ENCODE data around the gene RUFY3.

DNA sequence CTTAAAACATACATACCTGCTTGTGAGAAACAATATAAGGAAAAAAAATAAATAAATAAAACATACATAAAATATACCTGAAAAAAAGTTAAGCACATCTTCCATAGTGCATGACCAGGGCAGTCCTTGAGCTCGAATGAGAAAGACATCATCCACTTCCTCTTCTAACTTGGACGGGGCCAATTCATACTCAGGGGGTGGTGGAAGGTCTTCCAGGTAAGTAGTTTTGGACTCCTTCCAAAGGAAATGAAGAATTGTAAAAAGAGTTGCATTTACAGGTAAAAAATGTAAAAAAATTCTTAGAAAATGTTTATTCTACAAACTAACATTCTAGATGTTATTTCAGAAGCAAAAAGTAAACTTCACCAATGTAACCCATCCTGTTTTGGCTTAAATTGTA is 114.3 kb downstream of the RUFY3 start:
- TF ChIP-seq, protein P1, sequence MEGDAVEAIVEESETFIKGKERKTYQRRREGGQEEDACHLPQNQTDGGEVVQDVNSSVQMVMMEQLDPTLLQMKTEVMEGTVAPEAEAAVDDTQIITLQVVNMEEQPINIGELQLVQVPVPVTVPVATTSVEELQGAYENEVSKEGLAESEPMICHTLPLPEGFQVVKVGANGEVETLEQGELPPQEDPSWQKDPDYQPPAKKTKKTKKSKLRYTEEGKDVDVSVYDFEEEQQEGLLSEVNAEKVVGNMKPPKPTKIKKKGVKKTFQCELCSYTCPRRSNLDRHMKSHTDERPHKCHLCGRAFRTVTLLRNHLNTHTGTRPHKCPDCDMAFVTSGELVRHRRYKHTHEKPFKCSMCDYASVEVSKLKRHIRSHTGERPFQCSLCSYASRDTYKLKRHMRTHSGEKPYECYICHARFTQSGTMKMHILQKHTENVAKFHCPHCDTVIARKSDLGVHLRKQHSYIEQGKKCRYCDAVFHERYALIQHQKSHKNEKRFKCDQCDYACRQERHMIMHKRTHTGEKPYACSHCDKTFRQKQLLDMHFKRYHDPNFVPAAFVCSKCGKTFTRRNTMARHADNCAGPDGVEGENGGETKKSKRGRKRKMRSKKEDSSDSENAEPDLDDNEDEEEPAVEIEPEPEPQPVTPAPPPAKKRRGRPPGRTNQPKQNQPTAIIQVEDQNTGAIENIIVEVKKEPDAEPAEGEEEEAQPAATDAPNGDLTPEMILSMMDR (conservative IDR thresholded peaks at IDR 0.05; ENCODE audit: low read depth, low read length) = no peak
- no peak for TF ChIP-seq EZH2 (IDR thresholded peaks at IDR 0.05; ENCODE audit: borderline replicate concordance, low read depth, low read length, poor library complexity, severe bottlenecking)

Measured in A673 (cell line).